Measurements from ENCODE around the gene DYRK2. TPM values are rescaled to one million over a fixed set of nuclear protein-coding genes. Genes with fewer than 3 reads are reported as not detected.

Gene DYRK2
- total and polyA plus RNA-seq, 4 donors: 1.2 to 8.8 (median 4.9) TPM

- no peak for TF ChIP-seq YY1 (IDR thresholded peaks at IDR 0.05)
- no peak for TF ChIP-seq NR2F2 (IDR thresholded peaks at IDR 0.05)
These were observed 60.9 kb downstream of the DYRK2 start (continued) for GRCh38 chr12:67709367-67709954.

- DNase-seq (ENCODE audit: low spot score): no peak
- 32% methylated on average over 3 of the region's 3 CpGs for WGBS
- Histone ChIP-seq H3K4me3 (ENCODE audit: low read depth in 1 of 3, low read length in 3 of 3) (no peak overlapping the region), H3K27me3 (ENCODE audit: control insufficient read depth in 4 of 4, insufficient read depth in 4 of 4, low read length in 3 of 4) (no peaks in the 10 kb centered on the region), H3K27ac (ENCODE audit: low read depth in 1 of 2, low read length in 2 of 2) (no peak overlapping the region), H3K9me3 (ENCODE audit: control insufficient read depth in 4 of 4, low read length in 3 of 4) (no peaks in the 10 kb centered on the region), H3K9ac (ENCODE audit: low read depth in 1 of 2, low read length in 2 of 2) (no peak overlapping the region), H3K36me3 (ENCODE audit: control insufficient read depth in 4 of 4, insufficient read depth in 3 of 4, low read depth in 1 of 4, low read length in 3 of 4) (no peaks in the 10 kb centered on the region), H3K4me1 (ENCODE audit: control insufficient read depth in 4 of 4, insufficient read depth in 4 of 4, low read length in 3 of 4) (no peaks in the 10 kb centered on the region)
- TF ChIP-seq GABPA (IDR thresholded peaks at IDR 0.05 in 1 of 2, conservative IDR thresholded peaks at IDR 0.05 in 1 of 2): no peak
- peak in 1 of 2 donors; percentile 17 for TF ChIP-seq RAD21 (IDR thresholded peaks at IDR 0.05)
- TF ChIP-seq FOXA1 (IDR thresholded peaks at IDR 0.05): no peak
- TF ChIP-seq HNF4G (IDR thresholded peaks at IDR 0.05): peak; percentile 34
- peak; percentile 31 for TF ChIP-seq SP1 (IDR thresholded peaks at IDR 0.05)
- TF ChIP-seq RXRA (IDR thresholded peaks at IDR 0.05): peak in 1 of 2 donors; percentile 13
- TF ChIP-seq CTCF (IDR thresholded peaks at IDR 0.05; ENCODE audit: low read depth, low read length, missing input control): no peak
- peak; percentile 29 to 47 for TF ChIP-seq JUND (IDR thresholded peaks at IDR 0.05)
- TF ChIP-seq EGR1 (IDR thresholded peaks at IDR 0.05; ENCODE audit: low read depth in 2 of 2): no peak
- peak; percentile 56 to 60 for TF ChIP-seq HNF4A (conservative IDR thresholded peaks at IDR 0.05)
These were observed 62.0 kb downstream of the DYRK2 start for GRCh38 chr12:67710582-67710981.

GRCh38 chr12:67712011-67712410, 63.5 kb downstream of the DYRK2 start:
- H3K9ac ChIP-seq (ENCODE audit: low read depth in 1 of 2, low read length in 2 of 2): no peak overlapping the region
- no peak for TF ChIP-seq EGR1 (IDR thresholded peaks at IDR 0.05; ENCODE audit: low read depth in 2 of 2)
- TF ChIP-seq MAX (IDR thresholded peaks at IDR 0.05): no peak
- no peak for TF ChIP-seq FOXA2 (IDR thresholded peaks at IDR 0.05)
- no peak for TF ChIP-seq GABPA (IDR thresholded peaks at IDR 0.05 in 1 of 2, conservative IDR thresholded peaks at IDR 0.05 in 1 of 2)
- no peak for TF ChIP-seq YY1 (IDR thresholded peaks at IDR 0.05)
- TF ChIP-seq HNF4A (conservative IDR thresholded peaks at IDR 0.05): no peak
- TF ChIP-seq REST (IDR thresholded peaks at IDR 0.05): no peak
- TF ChIP-seq ZBTB33 (IDR thresholded peaks at IDR 0.05): no peak
- no peak for TF ChIP-seq CTCF (IDR thresholded peaks at IDR 0.05; ENCODE audit: low read depth, low read length, missing input control)
- no peak for TF ChIP-seq HNF4G (IDR thresholded peaks at IDR 0.05)
- no peak for TF ChIP-seq FOXA1 (IDR thresholded peaks at IDR 0.05)
- TF ChIP-seq SP1 (IDR thresholded peaks at IDR 0.05): no peak
- no peak overlapping the region for H3K4me3 ChIP-seq (ENCODE audit: low read depth in 1 of 3, low read length in 3 of 3)
- no peaks in the 10 kb centered on the region for H3K36me3 ChIP-seq (ENCODE audit: control insufficient read depth in 4 of 4, insufficient read depth in 3 of 4, low read depth in 1 of 4, low read length in 3 of 4)
- no peaks in the 10 kb centered on the region for H3K9me3 ChIP-seq (ENCODE audit: control insufficient read depth in 4 of 4, low read length in 3 of 4)
- no peak for DNase-seq (ENCODE audit: low spot score)
- H3K27me3 ChIP-seq (ENCODE audit: control insufficient read depth in 4 of 4, insufficient read depth in 4 of 4, low read length in 3 of 4): no peaks in the 10 kb centered on the region
- H3K27ac ChIP-seq (ENCODE audit: low read depth in 1 of 2, low read length in 2 of 2): no peak overlapping the region
- 92% methylated on average over 1 of the region's 1 CpG for WGBS
- no peaks in the 10 kb centered on the region for H3K4me1 ChIP-seq (ENCODE audit: control insufficient read depth in 4 of 4, insufficient read depth in 4 of 4, low read length in 3 of 4)

Data from liver (tissue), 9 donors.